Vagina (tissue), 2 donors: Measurements from ENCODE around the gene APOL6.

Experiments
- CTCF ChIP-seq, 3 experiments: fragments of 450-650 bp in 2 of 3; fragments of 200-600 bp in 1 of 3; sonication (generic) in 1 of 3; IDR thresholded peaks; one replicate each; pipeline ENCODE4 v1.5.1; 2017 to 2019; ENCODE audit warnings: antibody characterized with exemption in 3 of 3, mild to moderate bottlenecking in 2 of 3, moderate library complexity in 2 of 3
- POLR2A ChIP-seq, 2 donors: fragments of 450-650 bp; IDR thresholded peaks; one replicate each; pipeline ENCODE4 v1.6.1; 2017; ENCODE audit warnings: antibody characterized with exemption in 2 of 2, mild to moderate bottlenecking in 2 of 2, moderate library complexity in 2 of 2
- POLR2AphosphoS5 ChIP-seq, 2 donors: sonication (generic); formaldehyde crosslinking; IDR thresholded peaks; one replicate each; pipeline ENCODE4 v1.9.0; 2017; ENCODE audit warnings: antibody characterized with exemption in 2 of 2, mild to moderate bottlenecking in 2 of 2, low read depth in 1 of 2; ENCODE audit not compliant: insufficient read depth in 1 of 2

- TF ChIP-seq CTCF (IDR thresholded peaks at IDR 0.05) = no peak
- TF ChIP-seq POLR2A (IDR thresholded peaks at IDR 0.05) = no peak
- TF ChIP-seq POLR2AphosphoS5 (IDR thresholded peaks at IDR 0.05; ENCODE audit: insufficient read depth in 1 of 2, low read depth in 1 of 2) = no peak
These were observed 2.8 kb downstream of the APOL6 start for GRCh38 chr22:35651085-35651484.
